Neural progenitor cell (in vitro differentiated cells): ENCODE data around the gene ADH6. TPM values are rescaled to one million over a fixed set of nuclear protein-coding genes. Genes with fewer than 3 reads are reported as not detected.

Experiments
- DNase-seq: peaks from one replicate; pipeline ENCODE4 v3.0.0-alpha.2; 2016; ENCODE audit warnings: low spot score
- H2AFZ ChIP-seq: fragments of 200-600 bp; sonication (generic); replicated peaks from 2 replicates; pipeline ENCODE4 v1.6.1; 2016; ENCODE audit warnings: antibody characterized with exemption
- H3F3A ChIP-seq: fragments of 200-600 bp; sonication (generic); 2 replicates; pipeline ENCODE4 v1.6.1; 2016; ENCODE audit warnings: antibody characterized with exemption, low read depth
- H3K27ac ChIP-seq: fragments of 200-600 bp; sonication (generic); 2 replicates; pipeline ENCODE4 v1.5.1; 2016; ENCODE audit warnings: mild to moderate bottlenecking
- H3K27me3 ChIP-seq: fragments of 200-600 bp; sonication (generic); 2 replicates; pipeline ENCODE4 v1.6.1; 2016; ENCODE audit warnings: mild to moderate bottlenecking, moderate library complexity
- H3K36me3 ChIP-seq: fragments of 200-600 bp; sonication (generic); 2 replicates; pipeline ENCODE4 v1.5.1; 2016
- H3K4me1 ChIP-seq: fragments of 200-600 bp; sonication (generic); 2 replicates; pipeline ENCODE4 v1.6.1; 2016; ENCODE audit warnings: mixed run types
- H3K4me2 ChIP-seq: fragments of 200-600 bp; sonication (generic); 2 replicates; pipeline ENCODE4 v1.6.1; 2016
- H3K4me3 ChIP-seq: fragments of 200-600 bp; sonication (generic); 2 replicates; pipeline ENCODE4 v1.5.1; 2016
- H3K79me2 ChIP-seq: fragments of 200-600 bp; sonication (generic); 2 replicates; pipeline ENCODE4 v1.6.1; 2016; ENCODE audit warnings: low read depth
- H3K9ac ChIP-seq: fragments of 200-600 bp; sonication (generic); 2 replicates; pipeline ENCODE4 v1.6.1; 2016
- H3K9me3 ChIP-seq: fragments of 200-600 bp; sonication (generic); 2 replicates; pipeline ENCODE4 v1.5.1; 2016; ENCODE audit warnings: low read depth
- H4K20me1 ChIP-seq: fragments of 200-600 bp; sonication (generic); 2 replicates; pipeline ENCODE4 v1.6.1; 2016; ENCODE audit warnings: low read depth
- H3K27ac Mint-ChIP-seq: 3 replicates; pipeline ENCODE4 v1.8.0; 2021; ENCODE audit warnings: mixed read lengths
- H3K27me3 Mint-ChIP-seq: 2 replicates; pipeline ENCODE4 v1.8.0; 2022; ENCODE audit warnings: low read depth, mild to moderate bottlenecking, inconsistent platforms, moderate library complexity, mixed read lengths; ENCODE audit not compliant: insufficient read depth
- H3K36me3 Mint-ChIP-seq: 3 replicates; pipeline ENCODE4 v1.8.0; 2021; ENCODE audit warnings: mixed read lengths
- H3K4me1 Mint-ChIP-seq: 3 replicates; pipeline ENCODE4 v1.8.0; 2021; ENCODE audit warnings: mixed read lengths
- H3K4me3 Mint-ChIP-seq: 3 replicates; pipeline ENCODE4 v1.8.0; 2021; ENCODE audit warnings: mild to moderate bottlenecking, moderate library complexity, mixed read lengths
- H3K9me3 Mint-ChIP-seq: 3 replicates; pipeline ENCODE4 v1.8.0; 2020; ENCODE audit warnings: mixed read lengths
- CTCF ChIP-seq: fragments of 200-600 bp; sonication (generic); IDR thresholded peaks from 2 replicates; pipeline ENCODE4 v1.5.1; 2017; ENCODE audit warnings: antibody characterized with exemption, mild to moderate bottlenecking
- EZH2 ChIP-seq: fragments of 200-600 bp; sonication (generic); IDR thresholded peaks from 2 replicates; pipeline ENCODE4 v1.6.1; 2017; ENCODE audit warnings: antibody characterized with exemption, mild to moderate bottlenecking, moderate library complexity
- EZH2phosphoT487 ChIP-seq: fragments of 200-600 bp; sonication (generic); IDR thresholded peaks from 2 replicates; pipeline ENCODE4 v1.6.1; 2017; ENCODE audit warnings: antibody characterized with exemption
- total RNA-seq: library from RNA; depleted of rRNA; stranded (reverse); fragments of >200 nt; gene quantifications from 2 replicates; pipeline ENCODE4 v1.2.3, GENCODE V29; 2015; ENCODE audit warnings: low replicate concordance

ADH6 gene
- total RNA-seq, 1 donor from 2014 or later = not detected

DNA sequence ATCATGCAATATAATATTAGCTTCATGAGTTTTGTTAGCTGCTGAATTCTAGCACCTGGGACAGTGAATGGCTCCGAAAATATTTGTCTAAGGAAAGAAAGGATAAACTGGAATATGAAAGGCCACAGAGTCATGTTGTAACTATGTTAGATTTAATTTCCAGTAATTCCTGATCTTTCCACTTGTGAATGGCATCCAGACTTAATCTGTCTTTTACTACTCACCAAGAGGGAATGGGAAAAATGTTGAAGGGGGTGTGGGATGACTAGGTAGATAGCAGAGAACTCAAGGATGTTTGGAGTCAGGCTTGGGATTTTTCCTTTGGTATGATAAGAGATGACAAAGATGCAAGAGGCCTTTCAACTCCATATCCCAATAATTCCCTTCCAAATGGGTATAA lies 9.4 kb downstream of the ADH6 start:
- Histone ChIP-seq H3K36me3 (no peaks in the 10 kb centered on the region), H3K4me1 (no peaks in the 10 kb centered on the region), H3K9me3 (no peaks in the 10 kb centered on the region), H3K79me2 (no peaks in the 10 kb centered on the region), H3K27ac (no peak overlapping the region), H2AFZ (no peak overlapping the region), H4K20me1 (no peaks in the 10 kb centered on the region), H3K4me3 (no peak overlapping the region), H3K4me2 (no peak overlapping the region), H3K9ac (no peak overlapping the region), H3F3A (no peaks in the 10 kb centered on the region), H3K27me3 (no peaks in the 10 kb centered on the region)
- Mint-ChIP-seq H3K4me3 (no peak overlapping the region), H3K4me1 (peaks cover 8% of the 10 kb centered on the region), H3K36me3 (no peaks in the 10 kb centered on the region), H3K27me3 (no peaks in the 10 kb centered on the region), H3K9me3 (no peaks in the 10 kb centered on the region), H3K27ac (no peak overlapping the region)
- no peak for TF ChIP-seq EZH2
- TF ChIP-seq EZH2phosphoT487 = no peak
- no peak for TF ChIP-seq CTCF
- no peak for DNase-seq

DNA sequence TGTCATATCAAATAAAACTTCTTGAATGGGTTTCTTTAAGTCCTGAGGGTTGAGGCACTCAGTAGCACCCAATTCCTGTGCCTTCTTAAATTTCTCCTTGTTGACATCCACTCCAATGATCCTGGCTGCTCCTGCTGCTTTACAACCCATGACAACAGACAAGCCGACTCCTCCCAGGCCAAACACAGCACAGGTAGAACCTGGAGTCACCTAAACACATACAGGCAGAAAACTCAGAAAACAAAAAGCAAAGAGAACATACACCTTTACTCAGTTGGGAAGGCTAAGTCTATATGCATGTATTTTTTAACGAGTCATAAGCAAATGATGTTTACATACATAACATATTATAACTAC lies 10.3 kb downstream of the ADH6 start:
- Mint-ChIP-seq H3K4me1 (peaks cover 8% of the 10 kb centered on the region), H3K9me3 (no peaks in the 10 kb centered on the region), H3K4me3 (no peak overlapping the region), H3K36me3 (no peaks in the 10 kb centered on the region), H3K27me3 (no peaks in the 10 kb centered on the region), H3K27ac (no peak overlapping the region)
- Histone ChIP-seq H3K27ac (no peak overlapping the region), H3K79me2 (no peaks in the 10 kb centered on the region), H3K4me1 (no peaks in the 10 kb centered on the region), H3K4me3 (no peak overlapping the region), H3K27me3 (no peaks in the 10 kb centered on the region), H3K9ac (no peak overlapping the region), H3K36me3 (no peaks in the 10 kb centered on the region), H3F3A (no peaks in the 10 kb centered on the region), H2AFZ (no peak overlapping the region), H3K4me2 (no peak overlapping the region), H3K9me3 (no peaks in the 10 kb centered on the region), H4K20me1 (no peaks in the 10 kb centered on the region)
- no peak for DNase-seq
- TF ChIP-seq CTCF (no peak), EZH2 (no peak), EZH2phosphoT487 (no peak)

DNA sequence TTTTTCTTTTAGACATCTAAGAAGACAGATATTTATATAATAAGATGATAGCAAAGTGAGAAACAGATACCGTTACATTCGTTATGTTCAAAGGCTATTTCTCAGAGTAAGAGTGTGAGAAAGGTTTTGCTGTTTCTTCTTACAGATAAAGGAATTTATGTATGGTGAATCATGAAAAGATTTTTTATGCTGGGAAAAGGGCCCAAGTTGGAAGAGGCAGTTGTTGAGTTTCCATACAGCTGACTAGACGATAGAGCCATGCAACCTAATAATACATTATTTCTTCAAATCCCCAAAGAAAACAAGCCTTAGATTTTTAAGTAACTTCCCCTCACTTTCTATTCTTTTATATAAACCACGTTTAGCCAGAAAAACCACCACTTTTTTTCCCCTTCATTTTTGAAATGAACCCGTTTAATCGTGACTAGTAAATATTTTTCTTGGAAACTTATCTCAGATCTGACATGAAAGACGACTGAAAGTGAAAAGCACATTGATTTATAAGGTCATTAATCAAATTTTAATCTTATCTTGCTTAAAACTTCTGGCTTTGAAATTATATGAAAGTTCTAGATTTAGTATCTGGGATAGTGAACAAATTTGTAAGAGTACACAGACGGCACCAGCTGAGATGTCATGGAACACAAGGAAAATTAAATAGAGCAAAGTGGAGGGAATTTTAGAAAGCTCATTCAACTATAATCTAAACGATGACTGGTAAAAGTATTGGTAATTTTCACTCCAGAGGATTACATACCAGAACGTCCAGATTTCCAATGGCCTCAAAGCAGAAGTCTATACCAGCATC lies 10.9 kb downstream of the ADH6 start:
- H4K20me1 ChIP-seq = no peaks in the 10 kb centered on the region
- H3K4me2 ChIP-seq = no peak overlapping the region
- H3K4me1 ChIP-seq = no peaks in the 10 kb centered on the region
- H3K4me3 ChIP-seq = no peak overlapping the region
- no peak overlapping the region for H3K27ac Mint-ChIP-seq
- H3K27ac ChIP-seq = no peak overlapping the region
- DNase-seq = no peak
- H3K4me3 Mint-ChIP-seq = no peak overlapping the region
- TF ChIP-seq EZH2 (no peak), CTCF (no peak), EZH2phosphoT487 (no peak)
- no peak overlapping the region for H2AFZ ChIP-seq
- no peaks in the 10 kb centered on the region for H3K27me3 ChIP-seq
- H3K36me3 ChIP-seq = no peaks in the 10 kb centered on the region
- H3K79me2 ChIP-seq = no peaks in the 10 kb centered on the region
- no peaks in the 10 kb centered on the region for H3K27me3 Mint-ChIP-seq
- peaks cover 8% of the 10 kb centered on the region for H3K4me1 Mint-ChIP-seq
- H3K36me3 Mint-ChIP-seq = no peaks in the 10 kb centered on the region
- no peaks in the 10 kb centered on the region for H3F3A ChIP-seq
- H3K9me3 Mint-ChIP-seq = no peaks in the 10 kb centered on the region
- no peaks in the 10 kb centered on the region for H3K9me3 ChIP-seq
- H3K9ac ChIP-seq = no peak overlapping the region
